Measurements from ENCODE around the gene UCHL3. TPM values are rescaled to one million over a fixed set of nuclear protein-coding genes. Genes with fewer than 3 reads are reported as not detected.

UCHL3 gene
- total RNA-seq, 4 donors from 2014 or later = 24.9 to 48.5 (median 38.8) TPM

GRCh38 chr13:75628801-75629200, 79.2 kb downstream of the UCHL3 start:
- DNase-seq (ENCODE audit: low spot score in 2 of 2) = no peak
- Histone ChIP-seq H3K9me3 (no peaks in the 10 kb centered on the region), H3K36me3 (no peaks in the 10 kb centered on the region), H3K4me1 (no peaks in the 10 kb centered on the region), H3K27me3 (no peaks in the 10 kb centered on the region), H3K4me3 (no peak overlapping the region), H3K27ac (no peak overlapping the region)
- WGBS = 87% methylated on average over 4 of the region's 4 CpGs
- TF ChIP-seq POLR2A (IDR thresholded peaks at IDR 0.05) = no peak
- TF ChIP-seq EP300 (IDR thresholded peaks at IDR 0.05) = no peak
- TF ChIP-seq CTCF (IDR thresholded peaks at IDR 0.05) = no peak
- TF ChIP-seq POLR2AphosphoS5 (IDR thresholded peaks at IDR 0.05) = no peak

GRCh38 chr13:75633285-75633684, 83.7 kb downstream of the UCHL3 start:
- H3K36me3 ChIP-seq = no peaks in the 10 kb centered on the region
- no peaks in the 10 kb centered on the region for H3K9me3 ChIP-seq
- no peak for TF ChIP-seq POLR2A (IDR thresholded peaks at IDR 0.05)
- TF ChIP-seq EP300 (IDR thresholded peaks at IDR 0.05) = no peak
- TF ChIP-seq POLR2AphosphoS5 (IDR thresholded peaks at IDR 0.05) = no peak
- TF ChIP-seq CTCF (IDR thresholded peaks at IDR 0.05) = no peak
- peaks cover 33% of the 10 kb centered on the region for H3K4me1 ChIP-seq
- WGBS = 23% methylated on average over 2 of the region's 2 CpGs
- no peak overlapping the region for H3K4me3 ChIP-seq
- no peak for DNase-seq (ENCODE audit: low spot score in 2 of 2)
- H3K27ac ChIP-seq = no peak overlapping the region
- no peaks in the 10 kb centered on the region for H3K27me3 ChIP-seq

GRCh38 chr13:75635101-75635827, 85.7 kb downstream of the UCHL3 start:
- Histone ChIP-seq H3K4me3 (peak overlapping the region; percentile 84), H3K27ac (peak overlapping the region; percentile 67), H3K4me1 (peaks cover 33% of the 10 kb centered on the region), H3K27me3 (no peaks in the 10 kb centered on the region), H3K9me3 (no peaks in the 10 kb centered on the region), H3K36me3 (no peaks in the 10 kb centered on the region)
- WGBS = 45% methylated on average over 19 of the region's 49 CpGs
- no peak for TF ChIP-seq EP300 (IDR thresholded peaks at IDR 0.05)
- DNase-seq (ENCODE audit: low spot score in 2 of 2) = no peak

- Histone ChIP-seq H3K9me3 (no peaks in the 10 kb centered on the region), H3K27me3 (no peaks in the 10 kb centered on the region), H3K27ac (peak within 1 kb of the TSS; percentile 67), H3K36me3 (no peaks in the 10 kb centered on the region), H3K4me3 (peak within 1 kb of the TSS; percentile 84), H3K4me1 (peaks cover 33% of the 10 kb centered on the region)
- DNase-seq (ENCODE audit: low spot score in 2 of 2) = peak; percentile 70 to 84
- TF ChIP-seq POLR2AphosphoS5 (IDR thresholded peaks at IDR 0.05) (no peak), POLR2A (IDR thresholded peaks at IDR 0.05) (no peak), EP300 (IDR thresholded peaks at IDR 0.05) (no peak), CTCF (IDR thresholded peaks at IDR 0.05) (no peak)
- WGBS = 1% methylated on average over 39 of the region's 76 CpGs
Measured at GRCh38 chr13:75635828-75636435, 86.3 kb downstream of the UCHL3 start, which contains the start of gene LMO7. TSS of gene LMO7 (plus strand) at chr13:75636330. CDS start at chr13:75636658, 328 bp downstream.

GRCh38 chr13:75636436-75637180, 87.0 kb downstream of the UCHL3 start:
- no peaks in the 10 kb centered on the region for H3K36me3 ChIP-seq
- WGBS = 1% methylated on average over 18 of the region's 58 CpGs
- H3K27me3 ChIP-seq = no peaks in the 10 kb centered on the region
- TF ChIP-seq POLR2AphosphoS5 (IDR thresholded peaks at IDR 0.05) (no peak), EP300 (IDR thresholded peaks at IDR 0.05) (no peak), POLR2A (IDR thresholded peaks at IDR 0.05) (no peak), CTCF (IDR thresholded peaks at IDR 0.05) (no peak)
- peaks cover 33% of the 10 kb centered on the region for H3K4me1 ChIP-seq
- no peak for DNase-seq (ENCODE audit: low spot score in 2 of 2)
- H3K4me3 ChIP-seq = peak overlapping the region; percentile 84
- no peaks in the 10 kb centered on the region for H3K9me3 ChIP-seq
- peak overlapping the region; percentile 67 for H3K27ac ChIP-seq

Data from suprapubic skin (tissue), 4 donors.